Panc1 (cell line): ENCODE results near the gene SAMD4B.

Source experiments
- CTCF ChIP-seq: fragments of 450-650 bp; IDR thresholded peaks from 2 replicates; pipeline ENCODE4 v1.5.1; 2017; ENCODE audit warnings: mild to moderate bottlenecking
- POLR2AphosphoS5 ChIP-seq: IDR thresholded peaks from 2 replicates; pipeline ENCODE4 v1.6.1; 2012; ENCODE audit warnings: mild to moderate bottlenecking, low read depth, low read length, moderate library complexity
- REST ChIP-seq, 2 experiments: IDR thresholded peaks; 2 replicates each; pipeline ENCODE4 v1.6.1; 2011 to 2012; ENCODE audit warnings: low read depth in 2 of 2, control low read depth in 1 of 2, low read length in 1 of 2, mild to moderate bottlenecking in 1 of 2, moderate library complexity in 1 of 2; ENCODE audit not compliant: insufficient read depth in 1 of 2

GRCh38 chr19:39380521-39381502, 38.6 kb downstream of the SAMD4B start:
- no peak for TF ChIP-seq CTCF
- no peak for TF ChIP-seq REST (IDR thresholded peaks at IDR 0.05; ENCODE audit: insufficient read depth in 1 of 2, low read depth in 2 of 2, low read length in 1 of 2)
- no peak for TF ChIP-seq POLR2AphosphoS5
